SK-N-SH (cell line): ENCODE results near the gene PKNOX2. TPM values are rescaled to one million over a fixed set of nuclear protein-coding genes. Genes with fewer than 3 reads are reported as not detected.

Source experiments
- CTCF ChIA-PET: fragments of 300-600, 350-600 bp; formaldehyde crosslinking; extraction: SDS; loops from one replicate; lab custom pipeline; 2021; lab: Yijun Ruan, JAX
- POLR2A ChIA-PET: fragments of 350-600 bp; sonication (Branson Sonifier 250); formaldehyde crosslinking; extraction: SDS; loops from one replicate; lab custom pipeline; 2020; ENCODE audit warnings: antibody characterized with exemption, inconsistent platforms; lab: Yijun Ruan, JAX
- DNase-seq: peaks from one replicate; pipeline ENCODE4 v3.0.0; 2012
- H2AFZ ChIP-seq: fragments of 200-600 bp; sonication (generic); 2 replicates; pipeline ENCODE4 v1.8.1; 2016; ENCODE audit warnings: antibody characterized with exemption, mild to moderate bottlenecking, low read depth
- H3F3A ChIP-seq: fragments of 200-600 bp; sonication (generic); replicated peaks from 2 replicates; pipeline ENCODE3; 2016; ENCODE audit warnings: antibody characterized with exemption, mild to moderate bottlenecking; ENCODE audit not compliant: insufficient read depth
- H3K27ac ChIP-seq, 2 experiments: fragments of 200-500 bp in 1 of 2; fragments of 200-600 bp in 1 of 2; sonication (Bioruptor generic) in 1 of 2; sonication (generic), shearing (Covaris generic) in 1 of 2; 2 replicates each; pipeline versions ENCODE4 v1.5.1 to v1.6.1; 2014 to 2016; ENCODE audit warnings: low read depth in 2 of 2, inconsistent platforms in 1 of 2, low read length in 1 of 2, mild to moderate bottlenecking in 1 of 2, mixed read lengths in 1 of 2
- H3K27me3 ChIP-seq: fragments of 200-600 bp; sonication (generic), shearing (Covaris generic); 2 replicates; pipeline ENCODE4 v1.6.1; 2016; ENCODE audit warnings: mixed run types; ENCODE audit not compliant: insufficient read depth
- H3K36me3 ChIP-seq, 2 experiments: fragments of 200-500 bp in 1 of 2; fragments of 200-600 bp in 1 of 2; sonication (Bioruptor generic) in 1 of 2; sonication (generic) in 1 of 2; replicated peaks in 1 of 2; 2 replicates each; pipeline versions ENCODE3 to v1.5.1; 2014 to 2016; ENCODE audit warnings: low read length in 1 of 2, mild to moderate bottlenecking in 1 of 2; ENCODE audit not compliant: insufficient read depth in 2 of 2, control insufficient read depth in 1 of 2
- H3K4me1 ChIP-seq, 2 experiments: fragments of 200-500 bp in 1 of 2; fragments of 200-600 bp in 1 of 2; sonication (Bioruptor generic) in 1 of 2; sonication (generic), shearing (Covaris generic) in 1 of 2; 2 replicates each; pipeline versions ENCODE4 v1.5.1 to v1.6.1; 2014 to 2016; ENCODE audit warnings: low read depth in 1 of 2, low read length in 1 of 2, mixed run types in 1 of 2; ENCODE audit not compliant: insufficient read depth in 2 of 2, control insufficient read depth in 1 of 2
- H3K4me2 ChIP-seq: fragments of 200-600 bp; sonication (generic), shearing (Covaris generic); 2 replicates; pipeline ENCODE4 v1.6.1; 2017; ENCODE audit warnings: mixed run types
- H3K4me3 ChIP-seq, 2 experiments: fragments of 200-500 bp in 1 of 2; fragments of 200-600 bp in 1 of 2; sonication (Bioruptor generic) in 1 of 2; sonication (generic), shearing (Covaris generic) in 1 of 2; 2 replicates each; pipeline versions ENCODE4 v1.5.1 to v1.8.1; 2014 to 2016; ENCODE audit warnings: low read depth in 2 of 2, inconsistent platforms in 1 of 2, low read length in 1 of 2, mild to moderate bottlenecking in 1 of 2, mixed read lengths in 1 of 2, moderate library complexity in 1 of 2
- H3K79me2 ChIP-seq: fragments of 200-600 bp; sonication (generic); 2 replicates; pipeline ENCODE4 v1.8.1; 2017; ENCODE audit warnings: mild to moderate bottlenecking; ENCODE audit not compliant: insufficient read depth
- H3K9ac ChIP-seq: fragments of 200-600 bp; sonication (generic); 2 replicates; pipeline ENCODE4 v1.6.1; 2017; ENCODE audit warnings: mixed run types
- H3K9me2 ChIP-seq: fragments of 200-600 bp; sonication (generic); 2 replicates; pipeline ENCODE4 v1.6.1; 2017; ENCODE audit warnings: mixed run types
- H3K9me3 ChIP-seq: fragments of 200-600 bp; sonication (generic); 2 replicates; pipeline ENCODE4 v1.6.1; 2017; ENCODE audit warnings: mixed run types, mild to moderate bottlenecking, moderate library complexity
- H4K20me1 ChIP-seq: fragments of 200-600 bp; sonication (generic); 2 replicates; pipeline ENCODE4 v1.6.1; 2017; ENCODE audit warnings: mild to moderate bottlenecking, mixed run types; ENCODE audit not compliant: insufficient read depth
- CHD2 ChIP-seq: fragments of 150-350 bp; IDR thresholded peaks from 2 replicates; pipeline ENCODE4 v1.6.1; 2018; ENCODE audit warnings: low read length; ENCODE audit not compliant: partially characterized antibody
- CTCF ChIP-seq: fragments of 200-600 bp; sonication (generic); IDR thresholded peaks from 2 replicates; pipeline ENCODE4 v1.6.1; 2017; ENCODE audit warnings: antibody characterized with exemption, mild to moderate bottlenecking, moderate library complexity
- EZH2phosphoT487 ChIP-seq: fragments of 200-600 bp; sonication (generic); IDR thresholded peaks from 2 replicates; pipeline ENCODE4 v1.6.1; 2017; ENCODE audit warnings: low read depth, mixed run types, mild to moderate bottlenecking, antibody characterized with exemption, moderate library complexity, borderline replicate concordance
- FOSL2 ChIP-seq: IDR thresholded peaks from 2 replicates; pipeline ENCODE4 v1.4.0; 2012; ENCODE audit warnings: low read depth, mild to moderate bottlenecking, moderate library complexity, borderline replicate concordance
- FOXJ3 ChIP-seq: sonication (generic); formaldehyde crosslinking; IDR thresholded peaks from 2 replicates; pipeline ENCODE4 v1.5.1; 2020; ENCODE audit warnings: mild to moderate bottlenecking, missing genetic modification reagents
- FOXM1 ChIP-seq: IDR thresholded peaks from 2 replicates; pipeline ENCODE4 v1.4.0; 2012; ENCODE audit warnings: low read depth, mild to moderate bottlenecking
- IRF3 ChIP-seq: fragments of 150-350 bp; IDR thresholded peaks from 2 replicates; pipeline ENCODE4 v1.6.1; 2016; ENCODE audit warnings: mild to moderate bottlenecking, low read depth, low read length
- JUND ChIP-seq: IDR thresholded peaks from 2 replicates; pipeline ENCODE4 v1.4.0; 2012
- TEAD4 ChIP-seq: IDR thresholded peaks from 2 replicates; pipeline ENCODE4 v1.4.0; 2012; ENCODE audit warnings: mild to moderate bottlenecking, borderline replicate concordance; ENCODE audit not compliant: insufficient read depth
- ZBTB33 ChIP-seq: IDR thresholded peaks from 2 replicates; pipeline ENCODE4 v1.4.0; 2012; ENCODE audit warnings: low read depth, borderline replicate concordance
- WGBS: methylation state at CpG from one replicate; pipeline ENCODE4 v1.1.6; 2017; ENCODE audit warnings: low lambda C conversion rate; 5-methylcytosine and 5-hydroxymethylcytosine counted together
- polyA plus RNA-seq, 3 experiments: library from polyadenylated mRNA; depleted of rRNA; stranded (reverse); fragments of >200 nt; gene quantifications; 2 replicates each; pipeline ENCODE4 v1.2.3, GENCODE V29; 2012

Gene PKNOX2
- polyA plus RNA-seq, 1 of the 3 experiments (the other 2 are of a cell fraction): 0.02 TPM

- no peaks in the 10 kb centered on the region for H3K9me3 ChIP-seq
- H3K4me2 ChIP-seq: no peak overlapping the region
- POLR2A ChIA-PET: interaction anchor here (0.5 to 1.1 kb wide), 4 partner anchors 128 to 542 kb away, joined by 3 read pairs; partner anchors contain the start of gene HYLS1
- DNase-seq: no peak
- H3K36me3 ChIP-seq: no peaks in the 10 kb centered on the region
- H3K27ac ChIP-seq: no peak overlapping the region
- WGBS: 31% methylated on average over 6 of the region's 6 CpGs
- H3F3A ChIP-seq: no peaks in the 10 kb centered on the region
- peaks cover 0 to 7% of the 10 kb centered on the region in 2 experiments; a peak in 1 of 4 replicates for H3K4me1 ChIP-seq
- no peak for TF ChIP-seq CTCF
- no peak for TF ChIP-seq FOXM1
- TF ChIP-seq ZBTB33: no peak
- TF ChIP-seq TEAD4: no peak
- TF ChIP-seq FOXJ3 (CRISPR knock-in tag): no peak
- no peak for TF ChIP-seq EZH2phosphoT487
- no peak for TF ChIP-seq FOSL2
- TF ChIP-seq CHD2: no peak
- no peak for TF ChIP-seq JUND
- TF ChIP-seq IRF3: no peak
- H3K9ac ChIP-seq: no peak overlapping the region
- H3K9me2 ChIP-seq: no peaks in the 10 kb centered on the region
- no peaks in the 10 kb centered on the region for H4K20me1 ChIP-seq
- H2AFZ ChIP-seq: no peak overlapping the region
- CTCF ChIA-PET: interaction anchor here (0.6 to 9.0 kb wide), 67 partner anchors 8 to 484 kb away, joined by 3 to 129 read pairs (median 6); partner anchors contain the start of gene PKNOX2
- no peaks in the 10 kb centered on the region for H3K79me2 ChIP-seq
- H3K4me3 ChIP-seq: no peak overlapping the region
- no peaks in the 10 kb centered on the region for H3K27me3 ChIP-seq
Measured at GRCh38 chr11:125346179-125346530, 181.6 kb downstream of the PKNOX2 start.
